GM12878 (cell line): ENCODE data around the gene C14orf93. TPM values are rescaled to one million over a fixed set of nuclear protein-coding genes. Genes with fewer than 3 reads are reported as not detected.

Experiments used
- ATAC-seq: fragments of 200-7000 bp; cut with Tn5 transposase; 3 replicates; pipeline ENCODE4 v1.9.1; 2020; ENCODE audit warnings: mild to moderate bottlenecking, moderate library complexity
- BruUV-seq: library from RNA; stranded (reverse); fragments of 400-500 nt; replicated peaks from 2 replicates; lab custom pipeline; 2021; lab: Mats Ljungman, UMichigan
- CTCF ChIA-PET: fragments of 300-600 bp; sonication (Branson Sonifier 250); formaldehyde crosslinking; extraction: SDS; loops from one replicate; lab custom pipeline; 2021; ENCODE audit warnings: inconsistent platforms; lab: Yijun Ruan, JAX
- POLR2A ChIA-PET: fragments of 350-600 bp; formaldehyde crosslinking; extraction: SDS; loops from one replicate; lab custom pipeline; 2021; ENCODE audit warnings: inconsistent platforms; lab: Charles Lee
- RAD21 ChIA-PET: fragments of 300-600 bp; sonication (Branson Sonifier 250); formaldehyde crosslinking; loops from one replicate; lab custom pipeline; 2023; ENCODE audit warnings: antibody characterized with exemption; ENCODE audit not compliant: unreplicated experiment; lab: Charles Lee
- SMC1A ChIA-PET: fragments of 300-600 bp; sonication (Branson Sonifier 250); formaldehyde crosslinking; loops from one replicate; lab custom pipeline; 2023; ENCODE audit not compliant: unreplicated experiment, uncharacterized antibody; lab: Charles Lee
- DNase-seq: peaks from one replicate; pipeline ENCODE4 v3.0.0-alpha.2; 2011; ENCODE audit warnings: low read depth, low spot score
- FAIRE-seq: peaks from 3 replicates; lab custom pipeline; 2011; peaks lifted over from hg19 to GRCh38; lab: Jason Lieb, UNC
- H2AFZ ChIP-seq: 2 replicates; pipeline ENCODE4 v1.6.0; 2011; ENCODE audit warnings: low read depth, low read length, control low read depth; ENCODE audit not compliant: control insufficient read depth
- H3K27ac ChIP-seq: 2 replicates; pipeline ENCODE4 v1.5.1; 2011; ENCODE audit warnings: control low read depth; ENCODE audit not compliant: control insufficient read depth, insufficient read depth
- H3K27me3 ChIP-seq, 2 experiments: replicated peaks in 1 of 2; 2 replicates each; pipeline versions ENCODE4 v1.6.0 to v1.6.1; 2011; ENCODE audit warnings: low read length in 1 of 2; ENCODE audit not compliant: control insufficient read depth in 2 of 2, insufficient read depth in 2 of 2
- H3K36me3 ChIP-seq, 2 experiments: 2 replicates each; pipeline ENCODE4 v1.5.1; 2011; ENCODE audit warnings: low read length in 1 of 2; ENCODE audit not compliant: control insufficient read depth in 2 of 2, insufficient read depth in 2 of 2
- H3K4me1 ChIP-seq: 2 replicates; pipeline ENCODE4 v1.6.1; 2011; ENCODE audit warnings: mild to moderate bottlenecking, low read length, moderate library complexity, mixed read lengths; ENCODE audit not compliant: control insufficient read depth, insufficient read depth
- H3K4me2 ChIP-seq: 2 replicates; pipeline ENCODE4 v1.6.0; 2011; ENCODE audit warnings: control low read depth; ENCODE audit not compliant: control insufficient read depth, insufficient read depth
- H3K4me3 ChIP-seq: fragments of 200-600 bp; sonication (generic); 2 replicates; pipeline ENCODE4 v1.5.1; 2016
- H3K79me2 ChIP-seq: 2 replicates; pipeline ENCODE4 v1.6.0; 2011; ENCODE audit warnings: low read length; ENCODE audit not compliant: control insufficient read depth, insufficient read depth
- H3K9ac ChIP-seq: 2 replicates; pipeline ENCODE4 v1.8.0; 2011; ENCODE audit warnings: low read length, control low read depth, mixed read lengths; ENCODE audit not compliant: control insufficient read depth, insufficient read depth
- H3K9me3 ChIP-seq: replicated peaks from 3 replicates; pipeline ENCODE4 v1.5.1; 2011; ENCODE audit warnings: mild to moderate bottlenecking, low read length; ENCODE audit not compliant: control insufficient read depth, insufficient read depth
- H4K20me1 ChIP-seq: 2 replicates; pipeline ENCODE4 v1.6.0; 2011; ENCODE audit not compliant: control insufficient read depth, insufficient read depth
- HSF1 ChIP-seq: fragments of 150-350 bp; IDR thresholded peaks from 2 replicates; pipeline ENCODE4 v1.6.1; 2014; ENCODE audit warnings: mild to moderate bottlenecking, low read depth, low read length
- MAX ChIP-seq: IDR thresholded peaks from 2 replicates; pipeline ENCODE4 v1.6.1; 2012; ENCODE audit warnings: low read depth, low read length, improper control_type of control experiment
- NR2C2 ChIP-seq: IDR thresholded peaks from 2 replicates; pipeline ENCODE4 v1.6.1; 2011; ENCODE audit warnings: borderline replicate concordance, low read depth; ENCODE audit not compliant: control insufficient read depth, insufficient read length
- SMC3 ChIP-seq: IDR thresholded peaks from 2 replicates; pipeline ENCODE4 v1.6.1; 2011; ENCODE audit warnings: low read length, improper control_type of control experiment, borderline replicate concordance
- SREBF2 ChIP-seq: IDR thresholded peaks from 2 replicates; pipeline ENCODE4 v1.6.1; 2012; ENCODE audit warnings: mild to moderate bottlenecking, low read length
- TAF1 ChIP-seq: IDR thresholded peaks from 2 replicates; pipeline ENCODE4 v1.6.1; 2011; ENCODE audit warnings: mild to moderate bottlenecking, low read depth, low read length, borderline replicate concordance
- ZNF274 ChIP-seq: IDR thresholded peaks from one replicate; pipeline ENCODE4 v1.8.0; 2011; ENCODE audit not compliant: insufficient read length, insufficient read depth
- ZNF687 ChIP-seq: fragments of 450-650 bp; IDR thresholded peaks from 2 replicates; pipeline ENCODE4 v1.6.1; 2017; ENCODE audit warnings: mild to moderate bottlenecking, moderate library complexity
- WGBS: methylation state at CpG from one replicate; pipeline ENCODE4 v1.1.6; 2016; ENCODE audit warnings: low lambda C conversion rate; ENCODE audit not compliant: insufficient replicate concordance, insufficient coverage; ENCODE audit errors: missing lambda C conversion rate; 5-methylcytosine and 5-hydroxymethylcytosine counted together
- in situ Hi-C: fragments of 300-500 bp; cut with MboI; formaldehyde crosslinking; loops from 9 replicates; pipeline ENCODE4 v1.14.3; 2018; ENCODE audit warnings: mixed read lengths
- intact Hi-C: fragments of 100-400 bp; cut with micrococcal nuclease; formaldehyde crosslinking; loops from one replicate; pipeline ENCODE4 v1.14.2; 2022; ENCODE audit not compliant: unreplicated experiment
- polyA plus RNA-seq, 11 experiments: library from polyadenylated mRNA; depleted of rRNA in 4 of 11; unstranded in 6 of 11; stranded (reverse) in 5 of 11; fragments of >200 nt; fragmentation: Nextera tagmentation in 4 of 11; fragmentation: Illumina TruSeq in 1 of 11; extraction: Ambion mirVana in 4 of 11; extraction: Trizol in 1 of 11; gene quantifications; 1 replicate in 1 of 11; 2 replicates in 10 of 11; pipeline versions ENCODE4 v1.2.1 to v1.2.3, GENCODE V29; 2011 to 2016; ENCODE audit warnings: inconsistent platforms in 2 of 11, missing spikeins in 2 of 11, low read depth in 1 of 11
- total RNA-seq, 4 experiments: library from RNA; depleted of rRNA in 3 of 4; stranded (reverse); fragments of >200 nt in 3 of 4; fragmentation: Illumina TruSeq in 1 of 4; extraction: Trizol in 1 of 4; gene quantifications; 2 replicates each; pipeline versions ENCODE4 v1.2.1 to v1.2.3, GENCODE V29; 2013 to 2021

The C14orf93 gene
- total and polyA plus RNA-seq, 10 of the 15 experiments (the other 5 are each of a cell fraction or from before 2014, with no cell fraction given) = 1.8 to 13.9 (median 10.2) TPM

- ChIA-PET CTCF (interaction anchor here (0.9 to 25.0 kb wide), 25 partner anchors 9 to 597 kb away, joined by 3 to 853 read pairs (median 16); partner anchors contain the start of genes ACIN1, CDH24, HAUS4 and PRMT5), SMC1A (interaction anchor here (0.8 to 7.6 kb wide), 18 partner anchors 7 to 672 kb away, joined by 3 to 156 read pairs (median 9); partner anchors contain the start of genes CDH24, LRP10 and PRMT5), POLR2A (interaction anchor here (1.3 to 2.3 kb wide), 4 partner anchors 10 to 72 kb away, joined by 6 to 17 read pairs (median 9); no protein-coding TSS in a partner anchor), RAD21 (interaction anchor here (1.1 to 9.1 kb wide), 15 partner anchors 8 to 403 kb away, joined by 3 to 224 read pairs (median 9); partner anchors contain the start of genes ACIN1, C14orf119, CDH24 and PRMT5)
- intact Hi-C loops (loop anchor here (10.0 kb wide), 1 partner anchor 602 kb away; no protein-coding TSS in a partner anchor), in situ Hi-C loops (no loop called here)
- Histone ChIP-seq H3K27ac (no peak overlapping the region), H3K4me2 (no peak overlapping the region), H3K4me1 (no peaks in the 10 kb centered on the region), H4K20me1 (no peaks in the 10 kb centered on the region), H2AFZ (no peak overlapping the region), H3K27me3 (peaks cover 0 to 3% of the 10 kb centered on the region in 2 experiments; a peak in 1 of 4 replicates), H3K9ac (no peak overlapping the region), H3K79me2 (no peaks in the 10 kb centered on the region), H3K36me3 (no peaks in the 10 kb centered on the region; a peak in 1 of 4 replicates), H3K9me3 (no peaks in the 10 kb centered on the region), H3K4me3 (no peak overlapping the region)
- TF ChIP-seq SMC3 = no peak
- WGBS = 69% methylated on average over 8 of the region's 8 CpGs
- ATAC-seq = no peak
- FAIRE-seq = no peak
- no peak for DNase-seq
- BruUV-seq = no TSS peak
Measured at GRCh38 chr14:22987291-22987690, 22.7 kb downstream of the C14orf93 start.

- Histone ChIP-seq H3K27me3 (peaks cover 3% of the 10 kb centered on the region in 2 experiments), H2AFZ (no peak overlapping the region), H3K4me2 (no peak overlapping the region), H4K20me1 (no peaks in the 10 kb centered on the region), H3K4me3 (no peak overlapping the region), H3K79me2 (no peaks in the 10 kb centered on the region), H3K4me1 (no peaks in the 10 kb centered on the region; the same call in 1 of the 2 replicates), H3K9ac (no peak overlapping the region), H3K9me3 (no peaks in the 10 kb centered on the region), H3K27ac (no peak overlapping the region), H3K36me3 (no peaks in the 10 kb centered on the region; a peak in 1 of 4 replicates)
- SMC1A ChIA-PET = interaction anchor here (0.7 to 7.6 kb wide), 45 partner anchors 8 to 671 kb away, joined by 3 to 156 read pairs (median 5); partner anchors contain the start of genes ACIN1, C14orf119, CDH24 and HAUS4
- BruUV-seq = no TSS peak
- ATAC-seq (peak; percentile 90), FAIRE-seq (peak; percentile 95), DNase-seq (no peak)
- in situ Hi-C loops = no loop called here
- WGBS = 26% methylated on average over 5 of the region's 5 CpGs
- POLR2A ChIA-PET = interaction anchor here (0.7 to 2.3 kb wide), 9 partner anchors 8 to 73 kb away, joined by 3 to 17 read pairs (median 6); no protein-coding TSS in a partner anchor
- RAD21 ChIA-PET = interaction anchor here (0.6 to 9.1 kb wide), 39 partner anchors 9 to 416 kb away, joined by 3 to 224 read pairs (median 4); partner anchors contain the start of genes ACIN1, C14orf119, CDH24 and HAUS4
- CTCF ChIA-PET = interaction anchor here (0.6 to 25.0 kb wide), 48 partner anchors 10 to 597 kb away, joined by 3 to 853 read pairs (median 6); partner anchors contain the start of genes ACIN1, C14orf119, CDH24 and HAUS4
- intact Hi-C loops = loop anchor here (1.0 to 10.0 kb wide), 2 partner anchors 72 to 602 kb away; no protein-coding TSS in a partner anchor
- TF ChIP-seq ZNF687 (no peak), HSF1 (no peak), ZNF274 (no peak), NR2C2 (no peak), SREBF2 (no peak), TAF1 (no peak), MAX (no peak)
Measured at GRCh38 chr14:22986508-22987054, 23.4 kb downstream of the C14orf93 start.
